GM12878 (cell line): ENCODE data around the gene PLEKHJ1. TPM values are rescaled to one million over a fixed set of nuclear protein-coding genes. Genes with fewer than 3 reads are reported as not detected.

Source experiments
- ATAC-seq: fragments of 200-7000 bp; cut with Tn5 transposase; 3 replicates; pipeline ENCODE4 v1.9.1; 2020; ENCODE audit warnings: mild to moderate bottlenecking, moderate library complexity
- BruUV-seq: library from RNA; stranded (reverse); fragments of 400-500 nt; replicated peaks from 2 replicates; lab custom pipeline; 2021; lab: Mats Ljungman, UMichigan
- CTCF ChIA-PET: fragments of 300-600 bp; sonication (Branson Sonifier 250); formaldehyde crosslinking; extraction: SDS; loops from one replicate; lab custom pipeline; 2021; ENCODE audit warnings: inconsistent platforms; lab: Yijun Ruan, JAX
- POLR2A ChIA-PET: fragments of 350-600 bp; formaldehyde crosslinking; extraction: SDS; loops from one replicate; lab custom pipeline; 2021; ENCODE audit warnings: inconsistent platforms; lab: Charles Lee
- RAD21 ChIA-PET: fragments of 300-600 bp; sonication (Branson Sonifier 250); formaldehyde crosslinking; loops from one replicate; lab custom pipeline; 2023; ENCODE audit warnings: antibody characterized with exemption; ENCODE audit not compliant: unreplicated experiment; lab: Charles Lee
- SMC1A ChIA-PET: fragments of 300-600 bp; sonication (Branson Sonifier 250); formaldehyde crosslinking; loops from one replicate; lab custom pipeline; 2023; ENCODE audit not compliant: unreplicated experiment, uncharacterized antibody; lab: Charles Lee
- DNase-seq: peaks from one replicate; pipeline ENCODE4 v3.0.0-alpha.2; 2011; ENCODE audit warnings: low read depth, low spot score
- FAIRE-seq: peaks from 3 replicates; lab custom pipeline; 2011; peaks lifted over from hg19 to GRCh38; lab: Jason Lieb, UNC
- H2AFZ ChIP-seq: 2 replicates; pipeline ENCODE4 v1.6.0; 2011; ENCODE audit warnings: low read depth, low read length, control low read depth; ENCODE audit not compliant: control insufficient read depth
- H3K27ac ChIP-seq: 2 replicates; pipeline ENCODE4 v1.5.1; 2011; ENCODE audit warnings: control low read depth; ENCODE audit not compliant: control insufficient read depth, insufficient read depth
- H3K27me3 ChIP-seq, 2 experiments: replicated peaks in 1 of 2; 2 replicates each; pipeline versions ENCODE4 v1.6.0 to v1.6.1; 2011; ENCODE audit warnings: low read length in 1 of 2; ENCODE audit not compliant: control insufficient read depth in 2 of 2, insufficient read depth in 2 of 2
- H3K36me3 ChIP-seq, 2 experiments: 2 replicates each; pipeline ENCODE4 v1.5.1; 2011; ENCODE audit warnings: low read length in 1 of 2; ENCODE audit not compliant: control insufficient read depth in 2 of 2, insufficient read depth in 2 of 2
- H3K4me1 ChIP-seq: 2 replicates; pipeline ENCODE4 v1.6.1; 2011; ENCODE audit warnings: mild to moderate bottlenecking, low read length, moderate library complexity, mixed read lengths; ENCODE audit not compliant: control insufficient read depth, insufficient read depth
- H3K4me2 ChIP-seq: 2 replicates; pipeline ENCODE4 v1.6.0; 2011; ENCODE audit warnings: control low read depth; ENCODE audit not compliant: control insufficient read depth, insufficient read depth
- H3K4me3 ChIP-seq: fragments of 200-600 bp; sonication (generic); 2 replicates; pipeline ENCODE4 v1.5.1; 2016
- H3K79me2 ChIP-seq: 2 replicates; pipeline ENCODE4 v1.6.0; 2011; ENCODE audit warnings: low read length; ENCODE audit not compliant: control insufficient read depth, insufficient read depth
- H3K9ac ChIP-seq: 2 replicates; pipeline ENCODE4 v1.8.0; 2011; ENCODE audit warnings: low read length, control low read depth, mixed read lengths; ENCODE audit not compliant: control insufficient read depth, insufficient read depth
- H3K9me3 ChIP-seq: replicated peaks from 3 replicates; pipeline ENCODE4 v1.5.1; 2011; ENCODE audit warnings: mild to moderate bottlenecking, low read length; ENCODE audit not compliant: control insufficient read depth, insufficient read depth
- H4K20me1 ChIP-seq: 2 replicates; pipeline ENCODE4 v1.6.0; 2011; ENCODE audit not compliant: control insufficient read depth, insufficient read depth
- KLF5 ChIP-seq: fragments of 450-650 bp; IDR thresholded peaks from 2 replicates; pipeline ENCODE4 v1.6.1; 2014; ENCODE audit warnings: mild to moderate bottlenecking; ENCODE audit not compliant: partially characterized antibody
- NR2C1 ChIP-seq: fragments of 450-650 bp; IDR thresholded peaks from 2 replicates; pipeline ENCODE4 v1.6.1; 2017; ENCODE audit warnings: antibody characterized with exemption, mild to moderate bottlenecking, moderate library complexity
- POLR2A ChIP-seq: IDR thresholded peaks from 2 replicates; pipeline ENCODE4 v1.6.1; 2011; ENCODE audit warnings: low read depth, mild to moderate bottlenecking, low read length
- SIX5 ChIP-seq: IDR thresholded peaks from 2 replicates; pipeline ENCODE4 v1.6.1; 2011; ENCODE audit warnings: mild to moderate bottlenecking, low read depth, low read length, moderate library complexity; ENCODE audit not compliant: severe bottlenecking
- SMC3 ChIP-seq: IDR thresholded peaks from 2 replicates; pipeline ENCODE4 v1.6.1; 2011; ENCODE audit warnings: low read length, improper control_type of control experiment, borderline replicate concordance
- SRF ChIP-seq, 2 experiments: IDR thresholded peaks; 2 replicates each; pipeline ENCODE4 v1.6.1; 2011; ENCODE audit warnings: low read depth in 2 of 2, low read length in 2 of 2, mild to moderate bottlenecking in 1 of 2, moderate library complexity in 1 of 2
- WRNIP1 ChIP-seq: IDR thresholded peaks from 2 replicates; pipeline ENCODE4 v1.6.1; 2011; ENCODE audit warnings: low read depth, low read length, improper control_type of control experiment, borderline replicate concordance
- ZNF207 ChIP-seq: fragments of 450-650 bp; IDR thresholded peaks from 2 replicates; pipeline ENCODE4 v1.6.1; 2014; ENCODE audit warnings: antibody characterized with exemption, mild to moderate bottlenecking, borderline replicate concordance
- WGBS: methylation state at CpG from one replicate; pipeline ENCODE4 v1.1.6; 2016; ENCODE audit warnings: low lambda C conversion rate; ENCODE audit not compliant: insufficient replicate concordance, insufficient coverage; ENCODE audit errors: missing lambda C conversion rate; 5-methylcytosine and 5-hydroxymethylcytosine counted together
- in situ Hi-C: fragments of 300-500 bp; cut with MboI; formaldehyde crosslinking; loops from 9 replicates; pipeline ENCODE4 v1.14.3; 2018; ENCODE audit warnings: mixed read lengths
- intact Hi-C: fragments of 100-400 bp; cut with micrococcal nuclease; formaldehyde crosslinking; loops from one replicate; pipeline ENCODE4 v1.14.2; 2022; ENCODE audit not compliant: unreplicated experiment
- polyA plus RNA-seq, 11 experiments: library from polyadenylated mRNA; depleted of rRNA in 4 of 11; unstranded in 6 of 11; stranded (reverse) in 5 of 11; fragments of >200 nt; fragmentation: Nextera tagmentation in 4 of 11; fragmentation: Illumina TruSeq in 1 of 11; extraction: Ambion mirVana in 4 of 11; extraction: Trizol in 1 of 11; gene quantifications; 1 replicate in 1 of 11; 2 replicates in 10 of 11; pipeline versions ENCODE4 v1.2.1 to v1.2.3, GENCODE V29; 2011 to 2016; ENCODE audit warnings: inconsistent platforms in 2 of 11, missing spikeins in 2 of 11, low read depth in 1 of 11
- total RNA-seq, 4 experiments: library from RNA; depleted of rRNA in 3 of 4; stranded (reverse); fragments of >200 nt in 3 of 4; fragmentation: Illumina TruSeq in 1 of 4; extraction: Trizol in 1 of 4; gene quantifications; 2 replicates each; pipeline versions ENCODE4 v1.2.1 to v1.2.3, GENCODE V29; 2013 to 2021

Gene PLEKHJ1
- total and polyA plus RNA-seq, 10 of the 15 experiments (the other 5 are each of a cell fraction or from before 2014, with no cell fraction given), result 1.3 to 133 (median 75.0) TPM

GRCh38 chr19:2242092-2242537, 6.0 kb upstream of the PLEKHJ1 start:
- in situ Hi-C loops, result no loop called here
- SMC1A ChIA-PET, result interaction anchor here (1.7 kb wide), 1 partner anchor 16 kb away, joined by 4 read pairs; no protein-coding TSS in a partner anchor

GRCh38 chr19:2240881-2241760, 5.0 kb upstream of the PLEKHJ1 start:
- no peak for ATAC-seq
- Histone ChIP-seq H3K9ac (no peak overlapping the region; the same call in 1 of the 2 replicates), H3K4me3 (peak overlapping the region; percentile 81; the same call in 1 of the 2 replicates), H3K4me1 (peaks cover 13% of the 10 kb centered on the region), H3K27me3 (no peaks in the 10 kb centered on the region), H3K79me2 (peaks cover 66% of the 10 kb centered on the region), H3K9me3 (no peaks in the 10 kb centered on the region), H3K36me3 (peaks cover 15 to 33% of the 10 kb centered on the region in 2 experiments; a peak in 3 of 4 replicates), H3K4me2 (peak overlapping the region; percentile 88), H4K20me1 (peaks cover 27% of the 10 kb centered on the region), H3K27ac (no peak overlapping the region), H2AFZ (no peak overlapping the region)
- no TSS peak for BruUV-seq
- ChIA-PET CTCF (interaction anchor here (1.1 to 4.7 kb wide), 5 partner anchors 20 to 396 kb away, joined by 4 to 130 read pairs (median 15); no protein-coding TSS in a partner anchor), SMC1A (interaction anchor here (0.6 to 4.3 kb wide), 5 partner anchors 17 to 93 kb away, joined by 4 to 46 read pairs (median 30); no protein-coding TSS in a partner anchor), RAD21 (interaction anchor here (0.9 to 4.2 kb wide), 6 partner anchors 19 to 90 kb away, joined by 3 to 72 read pairs (median 14); partner anchors contain the start of gene AP3D1), POLR2A (interaction anchor here (1.4 to 4.0 kb wide), 2 partner anchors 30 to 379 kb away, joined by 3 to 36 read pairs; no protein-coding TSS in a partner anchor)
- WGBS, result 88% methylated on average over 41 of the region's 41 CpGs
- no peak for FAIRE-seq
- in situ Hi-C loops, result no loop called here
- intact Hi-C loops, result no loop called here
- DNase-seq, result no peak
- TF ChIP-seq SMC3 (no peak), ZNF207 (no peak), KLF5 (no peak), POLR2A (peak; percentile 54), NR2C1 (no peak), WRNIP1 (no peak)

More at GRCh38 chr19:2242092-2242537, 6.0 kb upstream of the PLEKHJ1 start:
- no peak overlapping the region for H3K27ac ChIP-seq
- H3K36me3 ChIP-seq, result peaks cover 15 to 42% of the 10 kb centered on the region in 2 experiments; a peak in 3 of 4 replicates
- no peak overlapping the region for H3K4me2 ChIP-seq
- TF ChIP-seq POLR2A (peak; percentile 53), SIX5 (no peak), SRF (IDR thresholded peaks at IDR 0.05; ENCODE audit: low read depth in 2 of 2, low read length in 2 of 2) (no peak)
- no peak overlapping the region for H3K4me3 ChIP-seq
- H3K9ac ChIP-seq, result no peak overlapping the region
- no peak overlapping the region for H2AFZ ChIP-seq
- FAIRE-seq (no peak), DNase-seq (no peak), ATAC-seq (no peak)
- CTCF ChIA-PET, result interaction anchor here (1.0 kb wide), 1 partner anchor 30 kb away, joined by 3 read pairs; no protein-coding TSS in a partner anchor
- POLR2A ChIA-PET, result no interaction called here
- peaks cover 60% of the 10 kb centered on the region for H3K79me2 ChIP-seq
- H3K27me3 ChIP-seq, result no peaks in the 10 kb centered on the region
- intact Hi-C loops, result no loop called here
- RAD21 ChIA-PET, result interaction anchor here (1.3 kb wide), 1 partner anchor 20 kb away, joined by 4 read pairs; no protein-coding TSS in a partner anchor
- no TSS peak for BruUV-seq
- no peaks in the 10 kb centered on the region for H3K9me3 ChIP-seq
- peaks cover 13% of the 10 kb centered on the region for H3K4me1 ChIP-seq
- H4K20me1 ChIP-seq, result peaks cover 27% of the 10 kb centered on the region
- 93% methylated on average over 12 of the region's 12 CpGs for WGBS
